ENCODE data around the gene GP9. TPM values are rescaled to one million over a fixed set of nuclear protein-coding genes. Genes with fewer than 3 reads are reported as not detected.

Gene GP9
- total and polyA plus RNA-seq, 4 donors: 0.16 to 12.0 TPM; not detected in 2

GRCh38 chr3:129095285-129095684, 34.7 kb downstream of the GP9 start:
- TF ChIP-seq TAF1 (conservative IDR thresholded peaks at IDR 0.05) (no peak), GABPA (IDR thresholded peaks at IDR 0.05 in 1 of 2, conservative IDR thresholded peaks at IDR 0.05 in 1 of 2) (no peak), HNF4G (IDR thresholded peaks at IDR 0.05) (no peak), YY1 (IDR thresholded peaks at IDR 0.05) (no peak), HNF4A (conservative IDR thresholded peaks at IDR 0.05) (no peak), FOXA1 (IDR thresholded peaks at IDR 0.05) (no peak), RXRA (IDR thresholded peaks at IDR 0.05) (no peak), EGR1 (IDR thresholded peaks at IDR 0.05; ENCODE audit: low read depth in 2 of 2) (no peak)
- Histone ChIP-seq H3K9ac (ENCODE audit: low read depth in 1 of 2, low read length in 2 of 2) (no peak overlapping the region), H3K27me3 (ENCODE audit: control insufficient read depth in 4 of 4, insufficient read depth in 4 of 4, low read length in 3 of 4) (no peaks in the 10 kb centered on the region), H3K9me3 (ENCODE audit: control insufficient read depth in 4 of 4, low read length in 3 of 4) (no peaks in the 10 kb centered on the region), H3K27ac (ENCODE audit: low read depth in 1 of 2, low read length in 2 of 2) (no peak overlapping the region), H3K36me3 (ENCODE audit: control insufficient read depth in 4 of 4, insufficient read depth in 3 of 4, low read depth in 1 of 4, low read length in 3 of 4) (peaks cover 13 to 39% (median 24%) of the 10 kb centered on the region in 4 donors), H3K4me3 (ENCODE audit: low read depth in 1 of 3, low read length in 3 of 3) (no peak overlapping the region), H3K4me1 (ENCODE audit: control insufficient read depth in 4 of 4, insufficient read depth in 4 of 4, low read length in 3 of 4) (peaks cover 0 to 7% (median under 1%) of the 10 kb centered on the region in 4 donors)
- WGBS: 98% methylated on average over 10 of the region's 10 CpGs
- DNase-seq (ENCODE audit: low spot score): no peak

DNA sequence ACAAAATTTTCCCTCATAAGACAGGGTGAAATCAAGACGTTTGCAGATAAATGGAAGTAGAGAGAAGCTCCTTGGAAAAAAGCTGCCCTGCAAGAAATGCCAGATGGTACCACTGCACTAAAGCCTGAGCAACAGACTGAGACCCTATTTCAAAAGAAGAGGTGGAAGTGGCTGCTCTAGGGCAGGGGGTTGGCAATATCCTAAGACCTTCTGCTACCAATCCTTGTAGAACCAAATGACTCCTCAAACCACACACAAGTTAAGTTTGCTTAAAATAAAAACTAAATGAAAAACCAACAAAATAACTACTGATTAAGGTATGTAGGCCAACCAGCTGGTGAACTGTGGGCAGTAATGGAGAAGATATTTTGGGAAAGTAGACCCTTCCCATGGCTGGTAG, 39.7 kb downstream of the GP9 start:
- WGBS: 72% methylated on average over 1 of the region's 1 CpG

More for the DNA sequence above, 39.7 kb downstream of the GP9 start:
- no peak for DNase-seq (ENCODE audit: low spot score)
- peaks cover 0 to 16% (median 11%) of the 10 kb centered on the region in 4 donors for H3K4me1 ChIP-seq (ENCODE audit: control insufficient read depth in 4 of 4, insufficient read depth in 4 of 4, low read length in 3 of 4)
- H3K27ac ChIP-seq (ENCODE audit: low read depth in 1 of 2, low read length in 2 of 2): no peak overlapping the region
- H3K4me3 ChIP-seq (ENCODE audit: low read depth in 1 of 3, low read length in 3 of 3): no peak overlapping the region
- H3K36me3 ChIP-seq (ENCODE audit: control insufficient read depth in 4 of 4, insufficient read depth in 3 of 4, low read depth in 1 of 4, low read length in 3 of 4): peaks cover 3 to 16% (median 4%) of the 10 kb centered on the region in 4 donors
- TF ChIP-seq TAF1 (conservative IDR thresholded peaks at IDR 0.05) (no peak), FOXA2 (IDR thresholded peaks at IDR 0.05) (no peak), HNF4G (IDR thresholded peaks at IDR 0.05) (no peak), FOXA1 (IDR thresholded peaks at IDR 0.05) (no peak), RXRA (IDR thresholded peaks at IDR 0.05) (no peak), RAD21 (IDR thresholded peaks at IDR 0.05) (no peak), CTCF (IDR thresholded peaks at IDR 0.05; ENCODE audit: low read depth, low read length, missing input control) (no peak), JUND (IDR thresholded peaks at IDR 0.05) (no peak), ZBTB33 (IDR thresholded peaks at IDR 0.05) (no peak), YY1 (IDR thresholded peaks at IDR 0.05) (no peak)
- TF ChIP-seq, protein P1, sequence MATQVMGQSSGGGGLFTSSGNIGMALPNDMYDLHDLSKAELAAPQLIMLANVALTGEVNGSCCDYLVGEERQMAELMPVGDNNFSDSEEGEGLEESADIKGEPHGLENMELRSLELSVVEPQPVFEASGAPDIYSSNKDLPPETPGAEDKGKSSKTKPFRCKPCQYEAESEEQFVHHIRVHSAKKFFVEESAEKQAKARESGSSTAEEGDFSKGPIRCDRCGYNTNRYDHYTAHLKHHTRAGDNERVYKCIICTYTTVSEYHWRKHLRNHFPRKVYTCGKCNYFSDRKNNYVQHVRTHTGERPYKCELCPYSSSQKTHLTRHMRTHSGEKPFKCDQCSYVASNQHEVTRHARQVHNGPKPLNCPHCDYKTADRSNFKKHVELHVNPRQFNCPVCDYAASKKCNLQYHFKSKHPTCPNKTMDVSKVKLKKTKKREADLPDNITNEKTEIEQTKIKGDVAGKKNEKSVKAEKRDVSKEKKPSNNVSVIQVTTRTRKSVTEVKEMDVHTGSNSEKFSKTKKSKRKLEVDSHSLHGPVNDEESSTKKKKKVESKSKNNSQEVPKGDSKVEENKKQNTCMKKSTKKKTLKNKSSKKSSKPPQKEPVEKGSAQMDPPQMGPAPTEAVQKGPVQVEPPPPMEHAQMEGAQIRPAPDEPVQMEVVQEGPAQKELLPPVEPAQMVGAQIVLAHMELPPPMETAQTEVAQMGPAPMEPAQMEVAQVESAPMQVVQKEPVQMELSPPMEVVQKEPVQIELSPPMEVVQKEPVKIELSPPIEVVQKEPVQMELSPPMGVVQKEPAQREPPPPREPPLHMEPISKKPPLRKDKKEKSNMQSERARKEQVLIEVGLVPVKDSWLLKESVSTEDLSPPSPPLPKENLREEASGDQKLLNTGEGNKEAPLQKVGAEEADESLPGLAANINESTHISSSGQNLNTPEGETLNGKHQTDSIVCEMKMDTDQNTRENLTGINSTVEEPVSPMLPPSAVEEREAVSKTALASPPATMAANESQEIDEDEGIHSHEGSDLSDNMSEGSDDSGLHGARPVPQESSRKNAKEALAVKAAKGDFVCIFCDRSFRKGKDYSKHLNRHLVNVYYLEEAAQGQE (IDR thresholded peaks at IDR 0.05): no peak
- TF ChIP-seq, protein P2, sequence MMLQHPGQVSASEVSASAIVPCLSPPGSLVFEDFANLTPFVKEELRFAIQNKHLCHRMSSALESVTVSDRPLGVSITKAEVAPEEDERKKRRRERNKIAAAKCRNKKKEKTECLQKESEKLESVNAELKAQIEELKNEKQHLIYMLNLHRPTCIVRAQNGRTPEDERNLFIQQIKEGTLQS (IDR thresholded peaks at IDR 0.05): no peak
- no peak overlapping the region for H3K9ac ChIP-seq (ENCODE audit: low read depth in 1 of 2, low read length in 2 of 2)
- H3K9me3 ChIP-seq (ENCODE audit: control insufficient read depth in 4 of 4, low read length in 3 of 4): no peaks in the 10 kb centered on the region
- no peaks in the 10 kb centered on the region for H3K27me3 ChIP-seq (ENCODE audit: control insufficient read depth in 4 of 4, insufficient read depth in 4 of 4, low read length in 3 of 4)

Data from liver (tissue), 9 donors.